ENCODE measurements around the gene ZNF799. TPM values are rescaled to one million over a fixed set of nuclear protein-coding genes. Genes with fewer than 3 reads are reported as not detected.
"Not testable (repeated sequence)": the region's sequence is repeated elsewhere in the genome, so short reads cannot be mapped to it uniquely, and the experiment has no call there.

The ZNF799 gene
- 0.91 TPM for polyA plus RNA-seq (2012; ENCODE audit: insufficient read depth, insufficient read length, low read depth)

DNA sequence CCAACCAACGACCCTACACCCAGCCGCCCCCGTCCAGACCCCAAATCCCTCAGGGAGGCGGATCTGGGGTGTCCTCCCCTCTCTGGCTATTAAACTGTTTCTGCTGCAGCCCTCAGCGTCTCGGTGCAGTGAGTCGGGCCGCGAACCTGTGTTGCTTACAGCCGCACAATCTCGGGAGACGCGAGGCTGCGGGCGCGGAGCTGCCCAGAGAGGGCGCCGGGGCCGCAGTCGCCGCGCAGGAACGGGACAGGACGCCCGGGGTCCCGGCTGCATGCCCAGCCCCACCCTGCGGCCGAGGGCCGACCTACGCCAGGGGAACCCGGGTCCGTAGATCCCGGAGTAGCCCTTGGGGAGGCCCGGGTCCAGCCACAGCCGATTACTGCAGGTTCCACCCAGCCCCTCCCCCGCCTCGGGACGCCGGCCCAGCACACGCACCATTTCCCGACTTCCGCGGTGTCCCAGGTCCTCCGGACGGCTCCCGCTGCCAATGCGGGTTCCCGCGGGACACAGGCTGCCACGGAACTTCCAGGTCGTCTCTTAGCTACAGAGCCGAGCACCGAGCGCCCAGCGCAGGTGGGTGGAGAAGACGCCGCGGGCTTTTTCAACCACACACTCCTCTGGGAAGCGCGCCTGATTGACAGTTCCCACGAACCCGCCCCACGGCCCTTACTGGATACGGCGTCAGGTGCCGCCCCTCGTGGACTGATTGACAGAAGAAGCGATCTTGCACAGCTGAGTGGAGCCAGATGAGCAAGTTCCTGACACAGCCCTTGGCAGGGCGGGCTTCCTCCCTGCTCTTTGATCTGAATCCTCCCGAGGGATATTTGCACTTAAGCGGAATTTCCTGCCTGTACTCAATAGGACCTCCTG, at the start of gene ZNF799:
Gene ZNF799, minus strand, starts transcription at position 639 of the 870 bp plus-strand sequence. Its CDS starts 201 bp downstream, at position 438.
- Histone ChIP-seq H3K36me3 (no peaks in the 10 kb centered on the region), H3K4me1 (no peaks in the 10 kb centered on the region), H3K9me3 (no peaks in the 10 kb centered on the region), H3K4me3 (ENCODE audit: low read depth, low read length) (peak within 1 kb of the TSS; percentile 71), H3K27me3 (no peaks in the 10 kb centered on the region)
- DNase-seq = peak; percentile 97
- TF ChIP-seq, protein P1, sequence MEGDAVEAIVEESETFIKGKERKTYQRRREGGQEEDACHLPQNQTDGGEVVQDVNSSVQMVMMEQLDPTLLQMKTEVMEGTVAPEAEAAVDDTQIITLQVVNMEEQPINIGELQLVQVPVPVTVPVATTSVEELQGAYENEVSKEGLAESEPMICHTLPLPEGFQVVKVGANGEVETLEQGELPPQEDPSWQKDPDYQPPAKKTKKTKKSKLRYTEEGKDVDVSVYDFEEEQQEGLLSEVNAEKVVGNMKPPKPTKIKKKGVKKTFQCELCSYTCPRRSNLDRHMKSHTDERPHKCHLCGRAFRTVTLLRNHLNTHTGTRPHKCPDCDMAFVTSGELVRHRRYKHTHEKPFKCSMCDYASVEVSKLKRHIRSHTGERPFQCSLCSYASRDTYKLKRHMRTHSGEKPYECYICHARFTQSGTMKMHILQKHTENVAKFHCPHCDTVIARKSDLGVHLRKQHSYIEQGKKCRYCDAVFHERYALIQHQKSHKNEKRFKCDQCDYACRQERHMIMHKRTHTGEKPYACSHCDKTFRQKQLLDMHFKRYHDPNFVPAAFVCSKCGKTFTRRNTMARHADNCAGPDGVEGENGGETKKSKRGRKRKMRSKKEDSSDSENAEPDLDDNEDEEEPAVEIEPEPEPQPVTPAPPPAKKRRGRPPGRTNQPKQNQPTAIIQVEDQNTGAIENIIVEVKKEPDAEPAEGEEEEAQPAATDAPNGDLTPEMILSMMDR (IDR thresholded peaks at IDR 0.05; ENCODE audit: low read depth, low read length) = no peak

DNA sequence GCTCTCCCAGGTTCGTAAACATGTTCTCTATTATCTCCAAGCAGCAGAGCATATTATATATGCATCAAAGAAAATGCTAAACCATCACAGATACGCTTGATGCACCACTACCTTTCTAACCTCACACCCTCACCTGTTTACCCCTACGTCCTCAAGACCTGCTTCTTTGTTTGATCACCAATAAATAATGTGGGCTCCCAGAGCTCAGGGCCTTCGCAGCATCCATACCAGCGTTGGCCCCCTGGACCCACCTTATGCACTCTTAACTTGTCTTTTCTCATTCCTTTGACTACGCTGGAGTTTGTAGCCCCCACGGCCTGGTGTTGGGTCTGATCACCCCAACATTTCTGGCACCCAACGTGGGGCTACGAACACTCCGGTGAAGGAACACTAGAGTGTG, 49.8 kb upstream of the ZNF799 start:
- no peaks in the 10 kb centered on the region for H3K27me3 ChIP-seq
- H3K36me3 ChIP-seq = no peaks in the 10 kb centered on the region
- no peak for DNase-seq
- H3K4me3 ChIP-seq (ENCODE audit: low read depth, low read length) = no peak overlapping the region
- H3K9me3 ChIP-seq = peaks cover 3% of the 10 kb centered on the region; the same call in 1 of the 2 replicates
- no peaks in the 10 kb centered on the region for H3K4me1 ChIP-seq
- TF ChIP-seq, protein P1 (IDR thresholded peaks at IDR 0.05; ENCODE audit: low read depth, low read length) = no peak

DNA sequence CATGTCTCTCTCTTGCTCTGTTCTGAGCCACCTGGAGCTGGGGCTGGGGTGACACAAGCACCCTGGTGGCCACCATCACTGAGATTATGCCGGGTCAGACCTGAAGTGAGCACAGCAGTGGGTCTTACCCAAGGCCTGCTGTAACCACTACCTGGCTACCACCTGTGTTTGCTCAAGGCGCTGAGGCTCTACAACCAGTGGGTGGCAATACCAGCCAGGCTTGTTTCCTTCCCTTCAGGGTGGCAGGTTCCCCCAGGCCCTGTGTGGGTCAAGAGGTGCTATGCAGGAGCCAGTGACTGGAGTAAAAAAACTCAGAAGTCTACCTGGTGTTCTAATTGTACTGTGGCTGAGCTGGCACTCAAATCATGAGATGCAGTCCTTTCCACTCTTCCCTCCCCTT, 47.7 kb upstream of the ZNF799 start:
- Histone ChIP-seq H3K4me1 (no peaks in the 10 kb centered on the region), H3K9me3 (peaks cover 3% of the 10 kb centered on the region; the same call in 1 of the 2 replicates), H3K36me3 (no peaks in the 10 kb centered on the region), H3K27me3 (no peaks in the 10 kb centered on the region), H3K4me3 (ENCODE audit: low read depth, low read length) (no peak overlapping the region)
- TF ChIP-seq, protein P1 (IDR thresholded peaks at IDR 0.05; ENCODE audit: low read depth, low read length) = no peak
- DNase-seq = no peak

DNA sequence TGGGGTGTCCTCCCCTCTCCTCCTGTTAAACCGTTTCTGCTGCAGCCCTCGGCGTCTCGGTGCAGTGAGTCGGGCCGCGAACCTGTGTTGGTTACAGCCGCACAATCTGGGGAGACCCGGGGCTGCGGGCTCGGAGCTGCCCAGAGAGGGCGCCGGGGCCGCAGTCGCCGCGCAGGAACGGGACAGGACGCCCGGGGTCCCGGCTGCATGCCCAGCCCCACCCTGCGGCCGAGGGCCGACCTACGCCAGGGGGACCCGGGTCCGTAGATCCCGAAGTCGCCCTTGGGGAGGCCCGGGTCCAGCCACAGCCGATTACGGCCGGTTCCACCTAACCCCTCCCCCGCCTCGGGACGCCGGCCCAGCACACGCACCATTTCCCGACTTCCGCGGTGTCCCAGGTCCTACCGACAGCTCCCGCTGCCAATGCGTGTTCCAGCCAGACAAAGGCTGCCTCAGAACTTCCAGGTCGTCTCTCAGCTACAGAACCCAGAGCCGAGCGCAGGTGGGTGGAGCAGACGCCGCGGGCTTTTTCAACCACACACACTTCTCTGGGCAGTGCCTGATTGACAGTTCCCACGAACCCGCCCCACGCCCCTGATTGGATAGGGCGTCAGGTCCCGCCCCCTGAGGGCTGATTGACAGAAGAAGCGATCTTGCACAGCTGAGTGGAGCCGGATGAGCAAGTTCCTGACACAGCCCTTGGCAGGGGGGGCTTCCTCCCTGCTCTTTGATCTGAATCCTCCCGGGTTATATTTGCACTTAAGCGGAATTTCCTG, 39.7 kb upstream of the ZNF799 start, which contains the start of gene ZNF443:
Gene ZNF443, minus strand, starts transcription at position 481 of the 776 bp plus-strand sequence. Its CDS starts 107 bp downstream, at position 374.
- Histone ChIP-seq H3K9me3 (no peaks in the 10 kb centered on the region), H3K4me1 (no peaks in the 10 kb centered on the region), H3K4me3 (ENCODE audit: low read depth, low read length) (peak within 1 kb of the TSS; percentile 76), H3K36me3 (no peaks in the 10 kb centered on the region), H3K27me3 (no peaks in the 10 kb centered on the region)
- peak; percentile 99 for DNase-seq
- TF ChIP-seq, protein P1 (IDR thresholded peaks at IDR 0.05; ENCODE audit: low read depth, low read length) = no peak

DNA sequence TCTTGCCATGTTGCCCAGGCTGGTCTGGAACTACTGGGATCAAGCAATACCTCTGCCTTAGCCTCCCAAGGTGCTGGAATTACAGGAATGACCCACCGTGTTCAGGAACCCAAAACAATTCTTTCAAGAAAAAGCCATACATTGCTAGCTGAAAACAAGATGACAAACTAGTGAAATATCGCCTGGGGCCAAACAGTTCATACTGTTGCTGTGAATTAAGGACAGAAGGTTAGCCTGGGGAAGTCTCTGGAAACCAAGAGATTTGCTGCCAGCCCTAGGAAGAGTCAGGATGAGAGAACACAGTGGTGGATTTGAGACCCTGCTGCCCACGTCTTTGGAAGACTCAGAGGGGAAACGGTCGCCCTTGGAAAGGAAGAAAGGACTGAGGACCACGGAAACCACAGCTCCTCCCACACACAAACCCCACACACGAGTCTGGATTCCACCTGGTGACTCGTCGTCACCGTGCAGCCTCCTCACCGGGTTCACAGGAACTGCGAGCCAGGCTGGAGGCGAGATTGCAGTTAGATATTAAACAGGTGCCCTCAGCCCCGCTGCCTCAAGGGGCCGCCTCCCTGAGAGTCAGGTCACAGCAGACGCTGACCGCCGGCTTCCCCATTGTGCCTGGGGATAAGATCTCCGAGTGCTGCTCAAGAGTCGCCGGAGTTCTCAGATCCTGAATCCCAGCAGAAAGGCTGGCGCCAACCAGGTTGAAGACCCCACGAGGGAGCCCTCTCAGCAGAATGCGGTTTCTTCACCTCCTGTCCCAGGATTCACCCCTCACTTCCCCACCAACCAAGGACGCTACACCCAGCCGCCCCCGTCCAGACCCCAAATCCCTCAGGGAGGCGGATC, 38.8 kb upstream of the ZNF799 start:
- H3K4me1 ChIP-seq, H3K9me3 ChIP-seq, H3K27me3 ChIP-seq, H3K36me3 ChIP-seq: not testable (repeated sequence)
- H3K4me3 ChIP-seq (ENCODE audit: low read depth, low read length) = peak overlapping the region; percentile 76
- peak; percentile 25 for DNase-seq

DNA sequence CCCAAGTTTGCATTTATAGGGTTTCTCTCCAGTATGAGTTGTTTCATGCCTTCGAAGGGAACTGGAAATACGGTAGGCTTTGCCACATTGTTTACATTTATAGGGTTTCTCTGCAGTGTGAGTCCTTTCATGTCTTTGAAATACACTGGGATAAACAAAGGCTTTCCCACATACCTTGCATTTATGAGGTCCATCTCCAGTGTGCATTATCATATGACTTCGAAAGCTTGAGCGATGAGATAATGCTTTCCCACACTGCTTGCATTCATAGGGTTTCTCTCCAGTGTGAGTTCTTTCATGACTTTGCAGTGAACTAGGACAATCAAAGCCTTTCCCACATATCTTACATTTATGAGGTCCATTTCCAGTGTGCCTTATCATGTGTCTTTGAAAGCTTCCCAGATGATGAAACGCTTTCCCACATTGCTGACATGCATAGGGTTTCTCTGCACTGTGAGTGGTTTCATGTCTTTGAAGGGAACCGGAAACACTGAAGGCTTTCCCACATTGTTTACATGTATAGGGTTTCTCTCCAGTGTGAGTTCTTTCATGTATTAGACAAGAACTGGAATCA, 29.7 kb upstream of the ZNF799 start:
- H3K4me1 ChIP-seq; H3K27me3 ChIP-seq; DNase-seq; H3K4me3 ChIP-seq (ENCODE audit: low read depth, low read length); H3K9me3 ChIP-seq; H3K36me3 ChIP-seq: not testable (repeated sequence)

Data from BE2C (cell line).